ENCODE results near the gene BFSP1. TPM values are rescaled to one million over a fixed set of nuclear protein-coding genes. Genes with fewer than 3 reads are reported as not detected.
A peak's percentile ranks its signal among the peaks of the same experiment; 100 is the strongest.

Gene BFSP1
- 1.8 and 2.3 TPM in 2 replicates for total RNA-seq
- 1.5 TPM in 2 replicates for polyA plus RNA-seq
- 1.3 and 1.9 TPM in 2 replicates for polyA plus RNA-seq (2012)
- not detected in 2 replicates for polyA minus RNA-seq (ENCODE audit: low replicate concordance)

- H3K27ac ChIP-seq (ENCODE audit: insufficient read depth, low read length) = peak within 1 kb of the TSS; percentile 46
- H3K4me2 ChIP-seq (ENCODE audit: extremely low read depth, insufficient read depth, low read length) = peak within 1 kb of the TSS; percentile 49
- peak within 1 kb of the TSS; percentile 95 for H2AFZ ChIP-seq (ENCODE audit: low read length)
- peak within 1 kb of the TSS; percentile 50 to 60 (median 54) for H3K4me3 ChIP-seq (replicated peaks in 1 of 4; ENCODE audit: control extremely low read depth in 1 of 4, insufficient read depth in 1 of 4, low read depth in 3 of 4, low read length in 4 of 4)
- no peaks in the 10 kb centered on the region for H3K36me3 ChIP-seq (ENCODE audit: control insufficient read depth, insufficient read depth, low read length)
- no peak for TF ChIP-seq EZH2 (IDR thresholded peaks at IDR 0.05; ENCODE audit: low read length, missing control alignments)
- TF ChIP-seq CTCF (conservative IDR thresholded peaks at IDR 0.05 in 1 of 2, IDR thresholded peaks at IDR 0.05 in 1 of 2; ENCODE audit: low read depth in 1 of 2, low read length in 2 of 2) = no peak
- H3K27me3 ChIP-seq (ENCODE audit: control insufficient read depth, insufficient read depth, low read length) = no peaks in the 10 kb centered on the region
- no peaks in the 10 kb centered on the region for H3K79me2 ChIP-seq (ENCODE audit: control insufficient read depth, insufficient read depth, low read length)
- peak within 1 kb of the TSS; percentile 51 for H3K9ac ChIP-seq (ENCODE audit: insufficient read depth, low read length)
- no peaks in the 10 kb centered on the region for H3K9me3 ChIP-seq (ENCODE audit: control insufficient read depth, insufficient read depth, low read depth, low read length)
- peaks cover 2% of the 10 kb centered on the region for H3K4me1 ChIP-seq (ENCODE audit: control insufficient read depth, extremely low read depth, insufficient read depth, low read length)
- peak; percentile 58 to 65 for DNase-seq (ENCODE audit: low read depth in 2 of 2)
- no peaks in the 10 kb centered on the region for H4K20me1 ChIP-seq (ENCODE audit: control insufficient read depth, extremely low read depth, insufficient read depth, low read length)
Observed at GRCh38 chr20:17530716-17531664, at the start of gene BFSP1. Gene BFSP1, minus strand, starts transcription at chr20:17531379. Its CDS starts 50 bp downstream, at chr20:17531329.

GRCh38 chr20:17580895-17581294 lies 49.7 kb upstream of the BFSP1 start:
- Histone ChIP-seq H3K27me3 (ENCODE audit: control insufficient read depth, insufficient read depth, low read length) (no peaks in the 10 kb centered on the region), H3K4me3 (replicated peaks in 1 of 4; ENCODE audit: control extremely low read depth in 1 of 4, insufficient read depth in 1 of 4, low read depth in 3 of 4, low read length in 4 of 4) (no peak overlapping the region), H2AFZ (ENCODE audit: low read length) (no peak overlapping the region), H3K4me1 (ENCODE audit: control insufficient read depth, extremely low read depth, insufficient read depth, low read length) (peaks cover 4% of the 10 kb centered on the region), H3K9me3 (ENCODE audit: control insufficient read depth, insufficient read depth, low read depth, low read length) (no peaks in the 10 kb centered on the region), H3K79me2 (ENCODE audit: control insufficient read depth, insufficient read depth, low read length) (peaks cover 94% of the 10 kb centered on the region), H3K4me2 (ENCODE audit: extremely low read depth, insufficient read depth, low read length) (no peak overlapping the region), H3K27ac (ENCODE audit: insufficient read depth, low read length) (no peak overlapping the region), H4K20me1 (ENCODE audit: control insufficient read depth, extremely low read depth, insufficient read depth, low read length) (peaks cover 10% of the 10 kb centered on the region), H3K9ac (ENCODE audit: insufficient read depth, low read length) (no peak overlapping the region), H3K36me3 (ENCODE audit: control insufficient read depth, insufficient read depth, low read length) (no peaks in the 10 kb centered on the region)
- no peak for TF ChIP-seq EZH2 (IDR thresholded peaks at IDR 0.05; ENCODE audit: low read length, missing control alignments)
- no peak for TF ChIP-seq CTCF (conservative IDR thresholded peaks at IDR 0.05 in 1 of 2, IDR thresholded peaks at IDR 0.05 in 1 of 2; ENCODE audit: low read depth in 1 of 2, low read length in 2 of 2)
- no peak for DNase-seq (ENCODE audit: low read depth in 2 of 2)

- Histone ChIP-seq H3K4me2 (ENCODE audit: extremely low read depth, insufficient read depth, low read length) (no peak overlapping the region), H3K27ac (ENCODE audit: insufficient read depth, low read length) (no peak overlapping the region), H3K36me3 (ENCODE audit: control insufficient read depth, insufficient read depth, low read length) (no peaks in the 10 kb centered on the region), H3K4me3 (replicated peaks in 1 of 4; ENCODE audit: control extremely low read depth in 1 of 4, insufficient read depth in 1 of 4, low read depth in 3 of 4, low read length in 4 of 4) (no peak overlapping the region), H3K4me1 (ENCODE audit: control insufficient read depth, extremely low read depth, insufficient read depth, low read length) (peaks cover 4% of the 10 kb centered on the region), H2AFZ (ENCODE audit: low read length) (no peak overlapping the region), H4K20me1 (ENCODE audit: control insufficient read depth, extremely low read depth, insufficient read depth, low read length) (peaks cover 10% of the 10 kb centered on the region), H3K79me2 (ENCODE audit: control insufficient read depth, insufficient read depth, low read length) (peaks cover 96% of the 10 kb centered on the region), H3K9ac (ENCODE audit: insufficient read depth, low read length) (no peak overlapping the region), H3K27me3 (ENCODE audit: control insufficient read depth, insufficient read depth, low read length) (no peaks in the 10 kb centered on the region), H3K9me3 (ENCODE audit: control insufficient read depth, insufficient read depth, low read depth, low read length) (no peaks in the 10 kb centered on the region)
- TF ChIP-seq EZH2 (IDR thresholded peaks at IDR 0.05; ENCODE audit: low read length, missing control alignments) (no peak), CTCF (conservative IDR thresholded peaks at IDR 0.05 in 1 of 2, IDR thresholded peaks at IDR 0.05 in 1 of 2; ENCODE audit: low read depth in 1 of 2, low read length in 2 of 2) (no peak)
- DNase-seq (ENCODE audit: low read depth in 2 of 2) = no peak
Observed at GRCh38 chr20:17579369-17580039, 48.3 kb upstream of the BFSP1 start.

Data from fibroblast of lung (primary cell).